IMR-90 (cell line): Measurements from ENCODE around the gene SLC7A6. TPM values are rescaled to one million over a fixed set of nuclear protein-coding genes. Genes with fewer than 3 reads are reported as not detected.

Experiments used
- ATAC-seq: fragments of 200-7000 bp; cut with Tn5 transposase; 2 replicates; pipeline ENCODE4 v1.9.1; 2020; ENCODE audit warnings: low read depth, mild to moderate bottlenecking, moderate library complexity
- BruUV-seq: library from RNA; stranded (reverse); fragments of 400-500 nt; replicated peaks from 2 replicates; lab custom pipeline; 2021; lab: Mats Ljungman, UMichigan
- CTCF ChIA-PET: fragments of 300-600 bp; formaldehyde crosslinking; extraction: SDS; loops from one replicate; lab custom pipeline; 2021; ENCODE audit warnings: antibody characterized with exemption; lab: Yijun Ruan, JAX
- POLR2A ChIA-PET: fragments of 300-600 bp; sonication (Branson Sonifier 250); formaldehyde crosslinking; loops from one replicate; lab custom pipeline; 2022; ENCODE audit warnings: antibody characterized with exemption; ENCODE audit not compliant: unreplicated experiment; lab: Charles Lee
- DNase-seq: peaks from one replicate; pipeline ENCODE4 v3.0.0; 2013
- H2AFZ ChIP-seq: replicated peaks from 2 replicates; pipeline ENCODE3; 2013; ENCODE audit warnings: low read length, mild to moderate bottlenecking; ENCODE audit not compliant: poor library complexity
- H2AK5ac ChIP-seq: 2 replicates; pipeline ENCODE4 v1.6.1; 2013; ENCODE audit warnings: low read depth, low read length, inconsistent platforms
- H2AK9ac ChIP-seq: replicated peaks from 2 replicates; pipeline ENCODE3; 2013; ENCODE audit warnings: mild to moderate bottlenecking, low read depth, low read length, moderate library complexity; ENCODE audit not compliant: poor library complexity
- H2BK120ac ChIP-seq: 2 replicates; pipeline ENCODE4 v1.6.1; 2013; ENCODE audit warnings: low read depth, low read length, inconsistent platforms
- H2BK15ac ChIP-seq: 3 replicates; pipeline ENCODE4 v1.6.1; 2013; ENCODE audit warnings: low read depth, low read length, inconsistent platforms
- H2BK20ac ChIP-seq: 2 replicates; pipeline ENCODE4 v1.6.1; 2013; ENCODE audit warnings: low read depth, mild to moderate bottlenecking, inconsistent platforms, low read length, moderate library complexity
- H2BK5ac ChIP-seq: 2 replicates; pipeline ENCODE4 v1.6.1; 2013; ENCODE audit warnings: mild to moderate bottlenecking, low read depth, low read length, inconsistent platforms; ENCODE audit not compliant: poor library complexity, severe bottlenecking
- H3K14ac ChIP-seq: replicated peaks from 2 replicates; pipeline ENCODE4 v1.6.1; 2013; ENCODE audit warnings: low read depth, low read length, inconsistent platforms
- H3K18ac ChIP-seq: 2 replicates; pipeline ENCODE4 v1.6.1; 2013; ENCODE audit warnings: low read depth, low read length, control low read depth
- H3K23ac ChIP-seq: 2 replicates; pipeline ENCODE4 v1.6.1; 2013; ENCODE audit warnings: low read depth, low read length, inconsistent platforms
- H3K27ac ChIP-seq: 2 replicates; pipeline ENCODE4 v1.5.1; 2013; ENCODE audit warnings: mild to moderate bottlenecking, control low read depth, low read length; ENCODE audit not compliant: insufficient read depth
- H3K27me3 ChIP-seq: 2 replicates; pipeline ENCODE4 v1.6.1; 2013; ENCODE audit warnings: low read length; ENCODE audit not compliant: control insufficient read depth, insufficient read depth
- H3K36me3 ChIP-seq: 2 replicates; pipeline ENCODE4 v1.6.1; 2013; ENCODE audit warnings: low read length, mixed read lengths; ENCODE audit not compliant: control insufficient read depth, insufficient read depth
- H3K4ac ChIP-seq: 2 replicates; pipeline ENCODE4 v1.6.1; 2013; ENCODE audit warnings: low read depth, low read length, inconsistent platforms
- H3K4me1 ChIP-seq: 2 replicates; pipeline ENCODE4 v1.6.1; 2013; ENCODE audit warnings: low read length, mixed read lengths; ENCODE audit not compliant: control insufficient read depth, insufficient read depth
- H3K4me2 ChIP-seq: 2 replicates; pipeline ENCODE4 v1.6.1; 2013; ENCODE audit warnings: low read depth, mild to moderate bottlenecking, control low read depth, low read length, moderate library complexity
- H3K4me3 ChIP-seq: 2 replicates; pipeline ENCODE4 v1.5.1; 2013; ENCODE audit warnings: low read depth, mild to moderate bottlenecking, control low read depth, low read length, moderate library complexity; ENCODE audit not compliant: insufficient read depth
- H3K56ac ChIP-seq: 2 replicates; pipeline ENCODE4 v1.6.1; 2013; ENCODE audit warnings: low read length, inconsistent platforms; ENCODE audit not compliant: insufficient read depth; ENCODE audit errors: extremely low read depth
- H3K79me1 ChIP-seq, 2 experiments: 2 replicates each; pipeline ENCODE4 v1.6.1; 2013; ENCODE audit warnings: low read length in 2 of 2, inconsistent platforms in 1 of 2, low read depth in 1 of 2
- H3K9ac ChIP-seq: 2 replicates; pipeline ENCODE4 v1.6.1; 2013; ENCODE audit warnings: low read depth, low read length, control low read depth
- H3K9me1 ChIP-seq: 2 replicates; pipeline ENCODE4 v1.6.1; 2013; ENCODE audit warnings: low read length, inconsistent platforms; ENCODE audit not compliant: insufficient read depth
- H3K9me3 ChIP-seq: 2 replicates; pipeline ENCODE4 v1.6.1; 2013; ENCODE audit warnings: low read length; ENCODE audit not compliant: control insufficient read depth, insufficient read depth
- H4K20me1 ChIP-seq: 2 replicates; pipeline ENCODE4 v1.6.1; 2013; ENCODE audit warnings: low read length, inconsistent platforms; ENCODE audit not compliant: insufficient read depth
- H4K5ac ChIP-seq: 2 replicates; pipeline ENCODE4 v1.6.1; 2013; ENCODE audit warnings: mild to moderate bottlenecking, low read depth, low read length, control low read depth
- H4K8ac ChIP-seq, 2 experiments: 2 replicates each; pipeline ENCODE4 v1.6.1; 2013; ENCODE audit warnings: low read depth in 2 of 2, low read length in 2 of 2, control low read depth in 1 of 2, inconsistent platforms in 1 of 2
- H4K91ac ChIP-seq: 2 replicates; pipeline ENCODE4 v1.6.1; 2013; ENCODE audit warnings: low read depth, low read length, inconsistent platforms; ENCODE audit not compliant: insufficient read depth
- CEBPB ChIP-seq: IDR thresholded peaks from 2 replicates; pipeline ENCODE4 v1.6.1; 2012; ENCODE audit warnings: low read depth, low read length, improper control_type of control experiment
- MAFK ChIP-seq: IDR thresholded peaks from 2 replicates; pipeline ENCODE4 v1.6.1; 2012; ENCODE audit warnings: low read depth, low read length, improper control_type of control experiment
- RAD21 ChIP-seq: IDR thresholded peaks from 2 replicates; pipeline ENCODE4 v1.6.1; 2012; ENCODE audit warnings: low read length, improper control_type of control experiment
- WGBS, 2 experiments: methylation state at CpG; one replicate each; pipeline versions ENCODE4 v1.1.5 to v1.1.7; 2013; ENCODE audit warnings: missing lambda C conversion rate in 2 of 2; ENCODE audit not compliant: insufficient read length in 1 of 2; ENCODE audit errors: extremely low coverage in 2 of 2; 5-methylcytosine and 5-hydroxymethylcytosine counted together
- dilution Hi-C: fragments of 300-500 bp; cut with HindIII; formaldehyde crosslinking; loops from one replicate; pipeline ENCODE4 v1.14.3; 2018; ENCODE audit warnings: low sequenced_read_pairs; ENCODE audit not compliant: unreplicated experiment
- in situ Hi-C: fragments of 300-500 bp; cut with MboI; formaldehyde crosslinking; loops from 3 replicates; pipeline ENCODE4 v1.14.3; 2019; ENCODE audit warnings: low sequenced_read_pairs, inconsistent platforms, mixed read lengths
- intact Hi-C: fragments of 100-400 bp; cut with micrococcal nuclease; formaldehyde crosslinking; loops from 2 replicates; pipeline ENCODE4 v1.10.0; 2022
- polyA plus RNA-seq, 3 experiments: library from polyadenylated mRNA; depleted of rRNA; stranded (reverse); fragments of >200 nt; gene quantifications; 2 replicates each; pipeline ENCODE4 v1.2.3, GENCODE V29; 2012; ENCODE audit warnings: low replicate concordance in 1 of 3
- total RNA-seq: library from RNA; depleted of rRNA; stranded (reverse); fragments of >200 nt; gene quantifications from 2 replicates; pipeline ENCODE4 v1.2.3, GENCODE V29; 2012

Gene SLC7A6
- total and polyA plus RNA-seq, 2 of the 4 experiments (the other 2 are of a cell fraction): 29.4 to 36.1 TPM

DNA sequence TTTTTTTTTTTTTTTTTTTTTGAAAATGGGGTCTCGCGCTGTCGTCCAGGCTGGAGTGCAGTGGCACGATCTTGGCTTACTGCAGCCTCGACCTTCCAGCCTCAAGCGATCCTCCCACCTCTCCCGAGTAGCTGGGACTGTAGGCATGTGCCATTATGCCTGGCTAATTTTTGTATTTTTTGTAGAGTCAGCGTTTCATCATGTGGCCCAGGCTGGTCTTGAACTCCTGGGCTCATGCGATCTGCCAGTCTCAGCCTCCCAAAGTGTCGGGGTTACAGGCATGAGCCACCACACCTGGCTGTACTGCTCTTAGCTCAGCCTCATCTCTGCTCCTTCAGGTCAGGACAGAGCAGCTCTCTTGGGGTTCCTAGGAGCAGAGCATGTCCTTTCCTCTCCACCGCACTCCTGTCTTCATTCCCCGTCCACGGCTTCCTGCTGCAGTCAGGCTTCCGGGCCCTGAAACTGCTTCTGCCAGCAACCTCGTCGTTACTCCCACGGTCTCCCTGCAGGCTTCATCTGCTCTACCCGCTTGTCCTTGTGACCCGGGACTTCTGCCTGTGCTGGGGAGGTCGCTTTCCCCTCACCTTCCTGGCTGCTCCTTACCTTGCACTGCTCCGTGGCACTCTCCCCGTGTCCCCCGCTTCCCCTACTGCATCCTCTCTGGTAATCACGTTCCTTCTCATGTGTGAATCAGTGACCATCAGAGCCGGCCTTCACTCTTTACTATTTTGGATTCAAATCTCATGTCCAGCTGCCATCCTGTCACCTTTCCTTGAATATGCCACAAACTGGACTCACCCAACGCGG is 84.5 kb downstream of the SLC7A6 start:
- no peak overlapping the region for H2BK120ac ChIP-seq
- no peaks in the 10 kb centered on the region for H3K79me1 ChIP-seq
- no peak overlapping the region for H2AK5ac ChIP-seq
- H3K4me3 ChIP-seq: no peak overlapping the region
- no peak overlapping the region for H2AFZ ChIP-seq
- H3K14ac ChIP-seq: no peak overlapping the region
- no peak overlapping the region for H2BK20ac ChIP-seq
- DNase-seq (no peak), ATAC-seq (no peak)
- no peaks in the 10 kb centered on the region for H3K9me3 ChIP-seq
- no peak overlapping the region for H3K27ac ChIP-seq
- intact Hi-C loops (no loop called here), in situ Hi-C loops (no loop called here), dilution Hi-C loops (no loop called here)
- H2BK15ac ChIP-seq: no peak overlapping the region
- H3K4me1 ChIP-seq: no peaks in the 10 kb centered on the region
- H4K91ac ChIP-seq: no peak overlapping the region
- no peaks in the 10 kb centered on the region; the same call in 1 of the 2 replicates for H4K20me1 ChIP-seq
- H3K27me3 ChIP-seq: no peaks in the 10 kb centered on the region
- 98% methylated on average over 11 of the region's 27 CpGs; no CpG with 5 or more reads in 1 of the 2 experiments for WGBS, 2 experiments
- no peak overlapping the region for H3K4me2 ChIP-seq
- TF ChIP-seq CEBPB (no peak), RAD21 (no peak), MAFK (peak; percentile 82)
- no peak overlapping the region for H3K23ac ChIP-seq
- H3K18ac ChIP-seq: no peak overlapping the region
- no peak overlapping the region for H4K5ac ChIP-seq
- H3K36me3 ChIP-seq: peaks cover 73% of the 10 kb centered on the region
- no peak overlapping the region for H2BK5ac ChIP-seq
- no peak overlapping the region for H3K4ac ChIP-seq
- ChIA-PET CTCF (no interaction called here), POLR2A (no interaction called here)
- no peak overlapping the region for H3K9ac ChIP-seq
- BruUV-seq: no TSS peak
- H3K9me1 ChIP-seq: peaks cover 4% of the 10 kb centered on the region; the same call in 1 of the 2 replicates
- H2AK9ac ChIP-seq: no peak overlapping the region
- H3K56ac ChIP-seq: no peak overlapping the region
- no peak overlapping the region for H4K8ac ChIP-seq
